Stimulated activated CD4-positive, alpha-beta T cell treated with anti-CD3 and anti-CD28 coated beads, Interleukin-2, amount 100 ng/mL, for 24 hours (primary cell): ENCODE results near the gene CNTNAP2.

Experiments used
- DNase-seq, 2 donors: peaks; one replicate each; pipeline ENCODE4 v3.0.0-alpha.2; 2020

The CNTNAP2 gene

DNA sequence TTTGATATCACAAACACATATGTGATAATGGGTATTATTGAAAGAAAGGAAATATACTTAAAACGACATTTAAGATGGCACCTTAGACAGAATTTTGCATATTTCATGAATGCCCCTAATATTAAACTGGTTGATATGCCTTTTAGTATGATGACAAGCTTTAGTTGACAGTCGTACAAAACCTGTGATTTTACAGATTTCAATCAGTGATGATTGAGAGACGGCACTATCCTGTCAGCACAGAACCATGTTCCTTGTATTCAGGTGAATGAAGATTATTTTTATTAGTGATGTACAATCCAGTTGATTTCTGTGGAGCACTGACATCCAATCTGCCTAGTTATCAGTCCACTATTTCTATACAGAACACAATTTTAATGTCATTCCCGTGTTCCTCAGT lies 333.0 kb downstream of the CNTNAP2 start:
- no peak for DNase-seq

DNA sequence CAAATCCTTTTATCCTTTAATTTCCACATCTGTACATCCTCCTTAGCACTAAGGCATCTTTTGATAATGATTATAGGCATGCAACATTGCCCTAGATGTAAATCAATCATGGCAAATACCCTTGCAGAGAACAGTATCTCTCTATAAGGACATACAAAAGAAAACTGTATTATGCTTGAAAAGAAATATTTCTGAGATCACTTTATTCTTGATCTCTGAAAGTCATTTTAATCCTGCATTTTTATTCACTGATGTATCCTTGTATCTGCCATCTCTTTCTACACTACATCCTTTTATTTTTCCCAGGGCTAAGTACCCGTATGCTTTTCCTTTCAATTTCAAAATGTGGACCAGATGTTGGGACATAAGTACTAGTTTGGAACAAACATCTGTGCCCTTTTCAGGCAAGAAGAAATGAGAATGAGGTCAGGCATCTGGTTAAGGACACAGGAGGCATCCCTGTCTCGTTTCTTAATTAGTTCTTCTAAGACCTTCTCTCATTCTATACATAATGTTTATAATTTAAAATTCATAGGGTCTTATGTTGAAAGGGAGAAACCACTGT lies 338.6 kb downstream of the CNTNAP2 start:
- DNase-seq = no peak

DNA sequence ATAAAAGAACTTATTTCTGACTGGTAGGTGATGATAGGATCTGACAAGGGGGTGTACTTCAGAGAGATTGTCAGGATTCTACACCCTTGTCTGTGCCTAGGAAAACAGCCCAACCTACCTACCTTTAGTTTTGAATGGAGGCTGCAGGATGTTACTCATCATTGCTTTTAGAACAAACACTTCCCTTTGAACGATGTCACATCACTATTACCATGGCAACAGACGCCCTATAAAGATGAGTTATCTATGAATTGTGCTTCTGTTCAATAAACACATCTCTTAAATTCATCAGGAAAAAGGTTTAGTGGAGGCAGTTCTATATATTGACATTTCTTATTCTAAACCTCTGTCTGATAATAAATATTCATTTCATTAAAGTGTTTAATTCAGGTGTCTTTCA lies 362.4 kb downstream of the CNTNAP2 start:
- no peak for DNase-seq

DNA sequence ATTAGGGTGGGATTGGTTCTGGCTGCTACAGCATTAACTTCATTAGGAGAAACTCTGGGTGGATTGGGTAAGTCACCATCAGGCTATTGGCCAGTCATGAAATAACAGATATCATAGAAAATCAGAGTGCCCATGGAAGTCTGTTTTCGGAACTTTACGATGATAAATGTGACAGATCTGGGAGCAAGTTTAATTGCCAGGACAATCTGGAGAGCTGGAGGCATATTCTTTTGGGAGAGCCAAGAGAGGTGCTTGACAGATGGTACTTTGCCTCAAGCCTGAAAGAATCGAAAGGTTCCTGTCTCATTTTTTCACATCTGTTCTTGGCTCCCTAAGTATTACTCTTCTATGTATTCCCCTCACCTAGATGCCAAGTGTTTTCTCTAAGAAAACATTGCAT lies 369.9 kb downstream of the CNTNAP2 start:
- DNase-seq = no peak

DNA sequence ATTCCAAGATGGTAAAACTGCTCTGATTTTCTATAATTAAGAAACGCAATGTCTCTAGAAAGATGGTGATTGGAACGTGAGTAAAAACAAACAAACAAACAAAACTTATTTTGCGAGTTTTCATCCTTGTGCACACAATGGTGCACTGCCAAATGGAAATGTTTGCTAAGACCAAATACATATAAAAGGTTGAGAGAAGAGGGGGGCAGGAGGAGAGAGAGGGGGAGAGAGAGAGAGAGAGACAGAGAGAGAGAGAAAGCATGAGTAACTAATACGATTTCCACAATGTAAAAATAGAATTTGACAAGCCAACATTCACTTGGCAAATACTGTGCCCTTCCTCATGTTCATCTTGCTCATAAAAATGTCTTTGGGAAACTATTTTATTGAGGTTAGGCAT lies 375.4 kb downstream of the CNTNAP2 start:
- DNase-seq = no peak

DNA sequence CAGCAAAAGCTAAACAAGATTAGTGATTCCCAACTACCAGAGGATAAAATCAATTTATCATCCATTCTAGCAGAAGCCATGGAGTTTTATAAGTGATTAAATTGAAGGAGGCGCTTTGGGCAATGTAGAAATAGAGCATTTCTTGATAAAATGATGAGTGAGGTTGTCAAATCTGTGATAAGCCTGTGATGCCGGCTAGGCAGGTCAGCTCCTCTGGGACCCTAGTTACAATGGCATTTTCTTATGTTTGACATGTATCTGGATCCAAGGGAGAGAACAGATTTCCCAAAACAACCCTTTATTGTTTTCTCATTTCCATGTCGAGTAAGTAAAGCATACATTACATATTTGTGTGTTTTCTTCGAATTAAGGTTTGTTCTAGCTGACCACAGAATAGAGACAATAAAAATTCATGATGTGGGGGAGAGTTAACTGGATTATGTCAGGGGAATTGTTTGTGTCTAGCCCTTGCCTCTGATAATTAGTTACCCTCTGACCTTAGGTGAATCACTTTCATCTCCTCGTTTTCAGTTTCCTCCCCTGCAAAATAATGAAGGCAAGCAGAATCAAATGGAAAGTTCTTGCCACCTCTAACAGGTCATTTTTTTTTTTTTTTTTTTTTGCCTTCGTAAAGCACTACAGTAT lies 378.5 kb downstream of the CNTNAP2 start:
- no peak for DNase-seq

DNA sequence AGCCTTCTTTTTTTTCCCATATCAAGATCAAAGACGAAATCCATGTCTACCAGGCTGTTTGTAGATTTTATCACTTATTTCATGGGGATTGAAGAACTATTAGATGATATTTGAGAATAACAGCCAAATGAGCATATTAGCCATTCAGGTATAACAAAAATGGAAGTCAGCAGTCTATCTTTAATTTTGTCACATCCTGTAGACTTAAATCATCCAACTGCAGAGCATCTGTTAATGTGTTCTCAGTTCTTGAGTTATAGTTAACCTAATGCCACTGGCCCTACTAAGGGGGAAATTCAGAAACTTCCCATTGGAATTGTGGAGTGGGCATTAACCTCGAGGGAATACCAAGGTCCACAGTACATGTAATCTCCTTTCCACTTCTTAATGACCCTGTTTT lies 380.1 kb downstream of the CNTNAP2 start:
- no peak for DNase-seq

DNA sequence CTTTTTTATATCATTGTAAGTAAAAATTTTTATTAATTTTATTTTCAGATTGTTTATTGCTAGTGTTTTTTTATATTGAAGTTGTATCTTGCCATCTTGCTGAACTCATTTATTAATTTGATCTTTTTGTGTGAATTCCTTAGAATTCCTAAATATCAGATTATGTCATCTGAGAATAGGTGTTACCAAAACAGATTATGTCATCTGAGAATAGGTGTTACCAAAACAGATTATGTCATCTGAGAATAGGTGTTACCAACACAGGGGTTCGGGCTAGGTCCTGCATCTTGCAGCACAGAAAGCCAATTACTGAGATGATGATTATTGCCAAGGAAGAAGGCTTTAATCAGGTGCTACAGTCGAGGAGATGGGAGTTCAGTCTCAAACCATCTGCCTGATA lies 383.4 kb downstream of the CNTNAP2 start:
- DNase-seq = no peak

DNA sequence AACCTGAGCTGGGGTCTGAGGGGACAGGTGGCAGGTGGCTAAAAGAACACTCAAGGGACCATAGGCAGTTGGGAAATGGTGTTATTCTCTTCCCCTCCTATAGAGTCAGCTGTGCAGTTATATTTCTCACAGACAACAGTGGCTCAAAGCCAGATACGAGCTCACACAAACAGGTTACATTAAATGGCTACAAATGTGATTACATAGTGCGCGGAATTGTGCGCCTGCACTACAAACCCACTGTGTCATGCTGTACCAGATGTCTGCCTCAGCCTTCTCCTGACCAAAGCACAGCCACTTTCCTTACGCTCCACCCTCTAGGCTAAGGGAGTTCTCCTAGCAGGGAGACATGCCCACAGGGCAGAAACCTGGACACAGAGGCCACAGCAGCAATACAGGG lies 387.2 kb downstream of the CNTNAP2 start:
- no peak for DNase-seq

DNA sequence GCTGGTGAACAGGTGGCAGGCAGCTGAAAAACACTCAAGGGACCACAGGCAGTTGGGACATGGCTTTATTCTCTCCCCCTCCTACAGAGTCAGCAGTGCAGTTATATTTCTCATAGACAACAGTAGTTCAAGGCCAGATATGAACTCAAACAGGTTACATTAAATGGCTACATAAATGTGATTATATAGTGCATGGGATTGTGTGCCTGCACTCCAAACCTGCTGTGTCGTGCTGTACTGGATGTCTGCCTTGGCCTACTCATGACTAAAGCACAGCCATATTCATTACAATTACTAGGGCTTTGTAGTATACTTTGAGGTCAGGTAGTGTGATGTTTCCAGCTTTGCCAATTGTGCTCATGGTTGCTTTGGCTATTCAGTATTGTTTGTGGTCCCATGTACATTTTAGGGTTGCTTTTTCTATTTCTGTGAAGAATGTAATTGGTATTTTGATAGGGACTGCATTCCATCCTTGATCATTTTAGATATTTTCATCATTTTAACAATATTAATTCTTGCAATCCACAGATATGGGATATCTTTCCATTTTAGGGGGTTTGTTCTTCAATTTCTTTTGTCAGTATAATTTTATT lies 393.6 kb downstream of the CNTNAP2 start:
- no peak for DNase-seq

DNA sequence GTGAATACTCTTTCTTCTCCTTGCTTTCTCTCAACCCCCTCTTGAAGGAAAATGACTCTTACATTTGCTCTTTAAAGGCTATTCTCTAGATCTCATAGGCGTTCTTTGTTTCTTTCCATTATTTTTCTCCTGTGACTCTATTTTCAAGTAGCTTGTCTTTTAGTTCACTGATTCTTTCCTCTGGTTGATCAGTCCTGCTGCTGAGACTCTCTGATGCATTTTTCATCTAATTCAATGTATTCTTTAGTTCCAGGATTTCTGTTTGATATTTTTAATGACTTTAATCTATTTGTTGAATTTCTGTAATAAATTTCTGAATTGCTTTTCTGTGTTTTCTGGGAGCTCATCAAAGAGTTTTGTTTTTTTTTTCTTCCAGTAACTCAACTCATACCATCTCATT lies 397.7 kb downstream of the CNTNAP2 start:
- no peak for DNase-seq

DNA sequence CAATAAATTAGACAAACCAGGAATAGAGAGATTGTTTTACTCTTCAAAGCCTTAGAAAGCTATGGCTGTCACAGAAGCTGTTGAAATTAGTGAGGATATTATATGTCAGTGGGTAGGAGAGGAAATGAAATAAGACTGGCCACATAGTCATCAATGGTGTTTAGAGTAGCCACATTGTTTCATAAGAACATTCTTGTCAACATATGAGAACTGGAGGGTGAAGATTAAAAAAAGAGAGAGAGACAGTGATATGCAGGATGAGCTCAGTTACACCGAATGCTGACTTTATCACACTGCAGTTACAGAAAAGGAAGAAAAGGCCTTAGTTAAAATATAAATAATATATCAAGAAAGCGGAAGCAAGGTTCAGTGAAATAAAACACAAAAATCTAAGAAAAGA lies 412.0 kb downstream of the CNTNAP2 start:
- no peak for DNase-seq

DNA sequence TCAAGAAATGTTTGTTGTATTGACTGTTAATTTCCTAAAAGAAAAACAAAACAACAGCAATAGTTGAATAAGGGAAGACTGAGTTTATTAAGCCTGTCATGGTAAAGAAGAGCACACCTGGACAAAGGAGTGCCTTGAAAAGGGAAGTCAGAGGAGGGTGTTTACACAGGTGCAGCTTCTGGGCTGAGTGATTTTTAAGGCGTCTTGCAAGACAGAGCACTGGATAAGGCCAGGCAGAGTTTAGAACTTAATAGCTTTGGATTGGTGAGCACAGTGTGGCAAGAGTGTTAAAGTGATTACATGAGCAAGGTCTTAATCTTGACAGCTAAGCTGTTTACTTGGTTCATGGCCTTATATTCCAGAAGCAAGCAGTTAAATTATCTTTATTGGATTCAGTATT lies 423.2 kb downstream of the CNTNAP2 start:
- DNase-seq = no peak

DNA sequence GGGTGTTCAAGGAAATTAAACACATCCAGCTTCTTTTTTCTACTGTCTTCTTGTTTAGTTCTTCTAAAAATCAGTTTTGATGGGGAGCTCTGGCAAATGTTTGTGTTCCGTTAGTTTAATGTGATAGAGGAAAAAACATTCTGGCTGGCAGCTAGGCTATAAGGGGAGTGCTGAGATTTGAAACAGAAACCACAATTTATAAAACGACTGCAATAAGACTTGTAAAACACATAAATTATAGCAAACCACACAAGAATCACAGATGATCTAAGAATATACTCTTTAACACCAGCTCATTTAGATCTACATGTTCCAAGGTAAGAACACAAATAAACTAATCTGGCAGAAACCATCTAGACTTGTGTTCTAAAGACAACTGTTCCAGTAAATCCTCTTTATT lies 425.5 kb downstream of the CNTNAP2 start:
- DNase-seq = no peak

DNA sequence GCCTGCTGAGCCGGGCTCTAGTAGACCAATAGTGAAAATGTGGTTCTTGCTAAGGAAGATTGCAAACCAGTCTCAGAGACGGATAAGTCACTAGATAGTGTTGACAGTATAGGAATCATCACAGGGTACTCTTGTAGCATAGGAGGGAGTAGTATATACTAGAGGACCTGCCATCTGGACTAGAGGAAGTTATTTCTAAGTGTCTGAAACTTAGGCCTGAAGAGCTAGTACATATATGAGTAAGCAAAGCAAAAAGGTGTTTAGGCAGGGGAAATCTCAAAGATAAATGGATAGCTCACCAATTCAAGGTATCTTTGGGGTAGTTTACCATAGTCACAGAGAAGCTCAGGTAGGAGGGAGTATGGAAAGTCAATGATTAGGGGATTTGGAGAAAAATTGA lies 428.1 kb downstream of the CNTNAP2 start:
- DNase-seq = no peak

DNA sequence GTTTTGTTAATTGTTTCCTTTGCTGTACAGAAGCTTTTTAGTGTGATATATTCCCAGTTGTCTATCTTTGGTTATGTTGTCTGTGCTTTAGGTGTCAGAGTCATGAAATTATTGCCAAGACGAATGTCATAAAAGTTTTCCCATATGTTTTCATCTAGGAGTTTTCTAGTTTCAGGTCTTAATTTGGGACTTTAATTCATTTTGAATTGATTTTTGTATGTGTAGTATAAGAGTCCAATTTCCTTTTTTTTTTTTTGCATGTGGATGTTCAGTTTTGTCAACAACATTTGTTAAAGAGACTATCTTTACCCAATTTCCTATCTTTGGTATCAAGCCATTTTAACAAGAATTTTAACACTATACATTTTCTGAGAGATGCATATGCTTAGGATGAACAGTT lies 432.2 kb downstream of the CNTNAP2 start:
- DNase-seq = no peak

DNA sequence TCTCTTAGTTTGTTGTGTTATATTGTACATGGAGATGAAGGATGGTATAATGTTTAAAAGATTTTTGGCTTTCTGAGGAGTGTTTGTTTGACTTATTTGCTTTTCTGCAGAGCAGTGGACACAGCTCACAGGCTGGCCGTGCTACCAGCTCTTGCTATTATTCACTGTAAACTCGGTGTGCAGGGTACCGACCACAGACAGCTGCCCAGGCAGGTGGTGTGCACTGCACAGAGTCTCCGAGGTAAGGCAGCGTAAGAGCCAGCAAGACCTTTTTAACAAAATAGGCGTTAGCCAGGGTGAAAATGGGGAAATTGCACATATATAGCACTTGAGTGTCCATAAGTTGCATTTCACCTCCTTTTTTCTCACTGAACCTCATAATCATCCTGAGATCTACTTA lies 438.0 kb downstream of the CNTNAP2 start:
- DNase-seq = no peak

DNA sequence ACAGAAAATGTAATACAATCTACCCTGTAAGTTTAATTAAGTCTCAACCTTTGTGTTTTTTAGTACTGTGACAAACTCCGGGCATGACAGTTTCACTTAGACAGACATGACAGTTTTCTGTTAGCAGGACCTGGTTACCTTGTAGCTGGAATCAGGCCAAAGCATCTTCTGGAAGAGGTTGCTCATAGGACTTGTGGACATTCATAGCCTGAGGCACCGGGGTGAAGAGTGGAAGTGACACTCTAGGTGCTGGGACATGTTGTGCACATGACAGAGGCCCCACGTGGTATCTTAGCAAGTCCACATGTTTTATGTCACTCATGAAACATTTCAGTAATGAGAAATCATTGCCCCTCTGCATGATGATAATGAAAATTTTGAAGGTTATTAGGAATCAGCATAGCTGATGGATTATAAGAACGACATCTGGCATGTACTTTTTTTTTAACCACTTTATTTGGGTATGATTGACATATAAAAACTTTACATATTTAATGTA lies 441.4 kb downstream of the CNTNAP2 start:
- DNase-seq = no peak

DNA sequence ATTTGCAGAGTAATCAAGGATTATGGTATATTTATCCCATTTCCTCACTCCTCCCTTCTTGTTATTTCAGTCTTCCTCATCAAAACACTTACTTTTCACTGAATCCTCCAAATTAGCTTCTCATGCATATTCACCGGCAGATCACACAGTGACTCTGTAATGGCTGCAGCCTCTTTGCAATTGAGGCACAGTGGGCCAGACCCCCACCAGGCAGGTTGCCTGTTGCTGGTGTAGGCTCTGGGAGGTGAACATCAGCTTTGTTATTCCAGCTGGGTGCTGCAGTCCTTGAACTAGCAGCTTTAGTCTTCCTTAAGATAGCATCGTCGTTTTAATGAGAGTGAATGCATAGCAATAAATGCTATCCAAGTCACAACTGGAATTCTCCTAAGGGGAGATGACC lies 449.3 kb downstream of the CNTNAP2 start:
- DNase-seq = no peak

DNA sequence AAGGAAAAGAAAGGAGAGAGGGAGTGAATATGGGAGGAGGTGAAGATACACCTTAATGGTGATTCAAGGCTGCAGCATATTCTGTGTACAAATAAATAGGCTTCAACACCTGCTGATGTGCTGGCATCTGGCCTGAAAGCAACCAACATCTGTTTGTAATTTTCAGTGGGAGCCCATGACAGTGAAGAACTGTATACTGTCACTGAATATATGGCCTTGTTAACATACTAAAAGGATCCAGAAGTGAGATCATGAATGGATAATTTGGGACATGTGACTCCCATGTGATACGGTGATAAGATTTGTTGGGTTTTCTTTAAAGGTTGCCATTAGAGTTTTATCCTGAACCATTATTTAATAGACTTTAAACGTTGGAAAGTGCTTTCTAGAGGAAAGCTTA lies 459.3 kb downstream of the CNTNAP2 start:
- DNase-seq = no peak

DNA sequence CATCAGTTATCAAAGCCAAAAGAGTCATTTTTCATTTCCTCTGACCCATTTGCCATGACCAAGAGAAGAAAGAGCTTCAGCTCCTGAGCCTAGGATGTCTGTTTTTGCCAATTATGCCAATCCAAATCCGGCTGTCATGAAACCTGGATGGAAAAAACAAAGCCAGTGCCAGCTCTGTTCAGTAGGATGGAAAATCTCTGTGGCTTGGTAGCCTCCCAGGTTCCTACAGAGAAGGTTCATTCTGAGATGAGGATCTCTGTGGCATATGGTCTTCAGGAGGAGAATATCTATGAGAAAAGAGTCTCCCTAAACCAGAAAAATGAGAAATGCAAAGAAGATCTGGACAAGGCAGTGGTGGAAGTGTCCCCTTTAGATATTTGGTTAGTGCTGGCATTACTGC lies 475.4 kb downstream of the CNTNAP2 start:
- no peak for DNase-seq

DNA sequence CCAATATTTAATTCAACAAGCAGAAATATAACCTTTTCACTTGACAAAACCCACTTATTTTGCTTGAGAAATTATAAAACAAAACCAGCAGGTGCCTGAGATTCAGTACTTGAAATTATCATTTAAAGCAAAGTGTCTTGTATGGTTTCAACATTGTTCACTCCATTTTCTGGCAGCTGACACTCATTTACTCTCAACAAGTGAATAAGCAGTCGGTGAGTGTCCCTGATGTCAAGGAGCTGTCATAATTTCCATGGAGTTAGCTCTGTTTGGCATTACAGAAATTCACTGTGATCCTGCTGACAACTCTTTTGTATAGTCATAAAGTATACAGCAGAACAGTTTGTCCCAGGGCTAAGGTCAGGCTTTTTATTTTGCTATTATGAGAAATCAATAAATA lies 490.0 kb downstream of the CNTNAP2 start:
- DNase-seq = no peak

DNA sequence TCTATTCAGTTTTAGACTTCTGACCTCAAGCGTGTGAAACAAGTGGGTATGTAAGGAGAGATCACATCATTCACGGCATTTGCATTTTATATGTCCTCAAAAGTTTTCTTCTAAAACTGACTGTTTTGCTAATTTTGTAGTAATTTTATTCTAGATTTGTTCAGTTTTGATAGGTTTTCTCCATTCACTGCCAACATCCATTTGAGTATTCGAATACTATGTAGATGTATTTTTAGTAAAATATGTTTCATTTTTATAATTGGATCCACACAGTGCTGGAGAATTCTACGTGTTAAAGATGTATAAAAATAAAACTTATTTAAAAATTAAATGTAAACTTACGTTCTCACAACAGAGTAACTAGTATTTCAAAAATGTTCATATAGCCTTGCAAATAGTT lies 503.0 kb downstream of the CNTNAP2 start:
- no peak for DNase-seq

DNA sequence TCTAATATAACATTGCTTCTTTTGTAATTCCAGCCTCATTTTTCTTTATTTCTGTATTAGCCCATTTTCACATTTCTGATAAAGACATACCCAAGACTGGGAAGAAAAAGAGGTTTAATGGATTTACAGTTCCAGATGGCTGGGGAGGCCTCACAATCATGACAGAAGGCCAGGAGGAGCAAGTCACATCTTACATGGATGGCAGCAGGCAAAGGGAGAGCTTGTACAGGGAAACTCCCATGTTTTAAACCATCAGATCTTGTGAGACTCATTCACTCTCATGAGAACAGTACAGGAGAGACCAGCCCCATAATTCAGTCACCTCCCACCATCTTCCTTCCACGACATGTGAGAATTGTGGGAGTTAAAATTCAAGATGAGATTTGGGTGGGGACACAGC lies 510.3 kb downstream of the CNTNAP2 start:
- DNase-seq = no peak
